Activated CD8-positive, alpha-beta T cell treated with anti-CD3 and anti-CD28 coated beads for 36 hours (primary cell): ENCODE measurements around the gene GCK. TPM values are rescaled to one million over a fixed set of nuclear protein-coding genes. Genes with fewer than 3 reads are reported as not detected.

Source experiments
- ATAC-seq: fragments of 200-7000 bp; cut with Tn5 transposase; one replicate; pipeline ENCODE4 v1.10.0; 2021; ENCODE audit warnings: mild to moderate bottlenecking, moderate library complexity
- CTCF ChIA-PET: fragments of 350-600 bp; sonication (Branson Sonifier 250); formaldehyde crosslinking; loops from one replicate; lab custom pipeline; 2021; ENCODE audit warnings: antibody characterized with exemption; lab: Charles Lee
- POLR2A ChIA-PET: fragments of 350-600 bp; sonication (Branson Sonifier 250); formaldehyde crosslinking; loops from one replicate; lab custom pipeline; 2021; ENCODE audit warnings: antibody characterized with exemption; lab: Charles Lee
- DNase-seq: peaks from one replicate; pipeline ENCODE4 v3.0.0-alpha.2; 2020
- H3K27ac Mint-ChIP-seq: one replicate; pipeline ENCODE4 v1.8.0; 2021; ENCODE audit warnings: mild to moderate bottlenecking, mixed read lengths
- H3K27me3 Mint-ChIP-seq: one replicate; pipeline ENCODE4 v1.8.0; 2021; ENCODE audit warnings: mixed read lengths
- H3K36me3 Mint-ChIP-seq: one replicate; pipeline ENCODE4 v1.8.0; 2021; ENCODE audit warnings: low read depth, mixed read lengths
- H3K4me1 Mint-ChIP-seq: one replicate; pipeline ENCODE4 v1.8.0; 2021; ENCODE audit warnings: low read depth, mixed read lengths
- H3K4me3 Mint-ChIP-seq: one replicate; pipeline ENCODE4 v1.8.0; 2021; ENCODE audit warnings: mild to moderate bottlenecking, moderate library complexity, mixed read lengths
- H3K9me3 Mint-ChIP-seq: one replicate; pipeline ENCODE4 v1.8.0; 2021; ENCODE audit warnings: mixed read lengths
- intact Hi-C: fragments of 100-400 bp; cut with micrococcal nuclease; formaldehyde crosslinking; loops from one replicate; pipeline ENCODE4 v1.10.0; 2022
- total RNA-seq, 2 experiments: library from RNA; stranded (reverse); gene quantifications; one replicate each; pipeline ENCODE4 v1.2.3, GENCODE V29; 2021
- TF ChIP-seq, protein P1 (sequence below): fragments of 200-600 bp; IDR thresholded peaks from one replicate; pipeline ENCODE4 v1.8.0; 2022; ENCODE audit warnings: antibody characterized with exemption, mild to moderate bottlenecking

Gene GCK
- total RNA-seq, 2 experiments from 2014 or later = 2.1 to 2.6 TPM

DNA sequence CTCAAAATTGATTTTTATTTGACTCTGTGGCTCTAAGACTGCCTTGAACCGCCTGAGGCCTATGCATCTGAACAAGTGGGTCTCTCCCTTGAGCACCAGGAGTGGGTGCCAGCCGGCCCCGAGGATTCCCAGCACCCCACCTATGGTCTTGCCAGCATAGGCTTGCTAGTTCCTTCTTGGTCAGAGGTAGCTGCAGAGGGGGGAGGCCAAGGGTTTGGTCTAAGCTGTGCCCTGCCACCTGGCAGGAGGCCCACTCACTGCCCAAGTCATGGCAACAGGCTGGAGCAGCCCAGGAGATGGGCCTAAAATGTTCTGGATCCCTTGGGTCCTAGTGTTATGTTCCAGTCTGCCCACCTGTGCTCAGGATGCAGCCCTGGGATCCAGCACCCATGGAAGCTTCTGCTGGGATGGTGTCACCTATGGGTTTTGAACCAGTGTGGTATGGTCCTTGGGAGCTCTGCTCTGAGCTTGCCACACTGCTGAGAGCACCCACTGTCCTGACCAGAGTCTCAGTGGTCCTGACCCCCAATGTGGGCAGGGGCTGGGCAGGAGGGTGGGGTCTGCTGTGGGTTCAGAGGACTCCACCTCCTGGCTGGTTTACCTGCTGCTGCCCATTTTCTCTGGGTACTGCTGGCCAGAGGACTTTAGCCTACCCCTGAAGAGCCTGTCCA is 24.1 kb upstream of the GCK start:
- TF ChIP-seq, protein P1, sequence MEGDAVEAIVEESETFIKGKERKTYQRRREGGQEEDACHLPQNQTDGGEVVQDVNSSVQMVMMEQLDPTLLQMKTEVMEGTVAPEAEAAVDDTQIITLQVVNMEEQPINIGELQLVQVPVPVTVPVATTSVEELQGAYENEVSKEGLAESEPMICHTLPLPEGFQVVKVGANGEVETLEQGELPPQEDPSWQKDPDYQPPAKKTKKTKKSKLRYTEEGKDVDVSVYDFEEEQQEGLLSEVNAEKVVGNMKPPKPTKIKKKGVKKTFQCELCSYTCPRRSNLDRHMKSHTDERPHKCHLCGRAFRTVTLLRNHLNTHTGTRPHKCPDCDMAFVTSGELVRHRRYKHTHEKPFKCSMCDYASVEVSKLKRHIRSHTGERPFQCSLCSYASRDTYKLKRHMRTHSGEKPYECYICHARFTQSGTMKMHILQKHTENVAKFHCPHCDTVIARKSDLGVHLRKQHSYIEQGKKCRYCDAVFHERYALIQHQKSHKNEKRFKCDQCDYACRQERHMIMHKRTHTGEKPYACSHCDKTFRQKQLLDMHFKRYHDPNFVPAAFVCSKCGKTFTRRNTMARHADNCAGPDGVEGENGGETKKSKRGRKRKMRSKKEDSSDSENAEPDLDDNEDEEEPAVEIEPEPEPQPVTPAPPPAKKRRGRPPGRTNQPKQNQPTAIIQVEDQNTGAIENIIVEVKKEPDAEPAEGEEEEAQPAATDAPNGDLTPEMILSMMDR = no peak
- no peak overlapping the region for H3K4me3 Mint-ChIP-seq
- H3K4me1 Mint-ChIP-seq = no peaks in the 10 kb centered on the region
- CTCF ChIA-PET = interaction anchor here (0.9 to 1.5 kb wide), 2 partner anchors 27 to 143 kb away, joined by 3 to 4 read pairs; no protein-coding TSS in a partner anchor
- no peaks in the 10 kb centered on the region for H3K27me3 Mint-ChIP-seq
- peak overlapping the region; percentile 9 for H3K27ac Mint-ChIP-seq
- POLR2A ChIA-PET = interaction anchor here (0.6 to 1.0 kb wide), 2 partner anchors 12 to 265 kb away, joined by 3 to 4 read pairs; no protein-coding TSS in a partner anchor
- peaks cover 21% of the 10 kb centered on the region for H3K36me3 Mint-ChIP-seq
- ATAC-seq = peak; percentile 4
- no peak for DNase-seq
- intact Hi-C loops = no loop called here
- no peaks in the 10 kb centered on the region for H3K9me3 Mint-ChIP-seq

DNA sequence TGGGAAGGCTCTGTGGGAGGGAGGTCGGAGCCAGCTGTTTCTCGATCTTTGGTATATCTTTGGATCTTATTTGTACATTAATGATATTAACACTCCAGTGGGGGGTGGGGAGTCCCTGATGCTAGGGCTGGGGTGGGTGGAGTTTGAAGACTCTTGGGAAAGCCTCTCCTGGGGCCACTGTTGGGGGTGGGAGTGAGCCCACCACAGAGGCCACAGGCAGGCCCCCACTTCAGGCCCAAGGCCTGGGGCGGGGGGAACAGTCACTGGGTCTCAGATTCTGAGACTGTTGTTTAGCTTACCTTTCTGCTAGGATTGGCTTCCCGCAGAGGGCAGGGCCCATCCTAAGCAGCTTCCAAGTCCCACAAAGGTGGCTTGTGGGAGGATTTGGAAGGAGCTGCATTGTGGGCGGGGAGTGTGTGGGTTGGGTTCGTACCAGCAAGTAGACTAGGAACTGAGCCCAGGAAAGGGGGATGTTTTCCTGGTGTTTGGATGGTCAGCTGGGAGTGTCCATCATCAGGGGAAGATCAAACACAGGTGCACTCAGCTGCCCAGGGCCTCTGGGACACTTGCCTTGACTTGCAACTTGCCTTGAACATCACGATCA is 23.4 kb upstream of the GCK start:
- Mint-ChIP-seq H3K9me3 (no peaks in the 10 kb centered on the region), H3K27me3 (no peaks in the 10 kb centered on the region), H3K36me3 (peaks cover 21% of the 10 kb centered on the region), H3K4me1 (no peaks in the 10 kb centered on the region), H3K27ac (no peak overlapping the region), H3K4me3 (no peak overlapping the region)
- no peak for ATAC-seq
- DNase-seq = no peak
- TF ChIP-seq, protein P1 = no peak
- intact Hi-C loops = no loop called here
- CTCF ChIA-PET = interaction anchor here (1.5 kb wide), 1 partner anchor 28 kb away, joined by 4 read pairs; no protein-coding TSS in a partner anchor
- POLR2A ChIA-PET = interaction anchor here (1.0 kb wide), 1 partner anchor 11 kb away, joined by 3 read pairs; no protein-coding TSS in a partner anchor

DNA sequence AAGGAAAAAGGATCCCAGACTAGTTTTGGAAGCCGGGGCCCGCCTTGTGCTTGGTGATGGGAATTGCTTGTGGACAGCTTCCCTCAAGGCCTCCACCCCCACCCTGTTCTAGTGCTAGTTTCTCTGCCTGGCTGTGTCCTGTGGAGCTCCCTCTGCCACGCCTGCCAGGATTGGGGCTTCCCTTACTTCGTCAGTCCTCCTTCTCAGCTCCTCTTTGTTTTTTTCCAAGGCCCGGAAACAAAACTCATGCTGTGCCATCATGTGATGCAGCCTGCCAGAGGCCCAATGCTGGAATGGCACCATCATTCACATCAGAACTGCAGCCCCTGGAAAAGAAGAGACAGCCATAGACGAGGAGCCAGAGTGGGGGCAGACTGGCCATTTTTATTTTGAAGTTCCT is 22.8 kb upstream of the GCK start:
- Mint-ChIP-seq H3K4me3 (no peak overlapping the region), H3K27ac (no peak overlapping the region), H3K36me3 (peaks cover 21% of the 10 kb centered on the region), H3K4me1 (no peaks in the 10 kb centered on the region), H3K27me3 (no peaks in the 10 kb centered on the region), H3K9me3 (no peaks in the 10 kb centered on the region)
- no peak for ATAC-seq
- DNase-seq = no peak
- TF ChIP-seq, protein P1 = no peak
- CTCF ChIA-PET = no interaction called here
- intact Hi-C loops = no loop called here
- POLR2A ChIA-PET = interaction anchor here (1.9 kb wide), 1 partner anchor 11 kb away, joined by 8 read pairs; the partner anchor contains the start of gene YKT6

DNA sequence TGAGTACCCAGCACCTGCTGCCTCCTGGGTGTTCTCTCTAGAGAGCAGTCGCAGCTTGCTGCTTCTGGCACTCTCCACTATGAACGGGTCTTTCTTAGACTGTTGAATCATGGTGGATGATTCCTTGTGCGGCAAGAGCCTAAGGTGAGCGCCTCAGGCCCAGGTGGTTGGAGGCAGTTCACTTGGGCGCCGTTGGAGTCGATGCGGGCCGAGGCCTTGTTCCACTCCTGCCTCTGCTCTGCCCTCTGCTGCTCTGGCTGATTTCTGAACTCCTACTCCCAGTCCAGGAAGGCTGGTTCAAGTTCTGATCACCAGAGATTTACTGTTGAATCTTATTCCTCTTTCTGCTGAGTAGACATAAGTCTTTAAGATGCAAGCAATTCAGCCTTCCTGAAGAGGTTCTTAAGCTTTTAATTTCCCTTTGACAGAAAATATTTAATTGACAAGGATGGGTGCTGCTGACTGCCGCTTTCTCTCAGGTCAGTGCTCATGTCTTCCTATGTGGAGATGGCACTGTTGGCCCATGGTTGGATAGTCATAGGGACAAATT is 22.0 kb upstream of the GCK start:
- ATAC-seq (no peak), DNase-seq (no peak)
- intact Hi-C loops = no loop called here
- no peak overlapping the region for H3K4me3 Mint-ChIP-seq
- TF ChIP-seq, protein P1 = no peak
- CTCF ChIA-PET = interaction anchor here (1.1 kb wide), 1 partner anchor 10 kb away, joined by 3 read pairs; the partner anchor contains the start of gene YKT6
- H3K36me3 Mint-ChIP-seq = peaks cover 26% of the 10 kb centered on the region
- H3K4me1 Mint-ChIP-seq = no peaks in the 10 kb centered on the region
- no peaks in the 10 kb centered on the region for H3K9me3 Mint-ChIP-seq
- H3K27me3 Mint-ChIP-seq = no peaks in the 10 kb centered on the region
- POLR2A ChIA-PET = interaction anchor here (1.9 kb wide), 1 partner anchor 10 kb away, joined by 8 read pairs; the partner anchor contains the start of gene YKT6
- no peak overlapping the region for H3K27ac Mint-ChIP-seq
